Right renal pelvis (tissue), 4 donors: ENCODE measurements around the gene MYH14. TPM values are rescaled to one million over a fixed set of nuclear protein-coding genes. Genes with fewer than 3 reads are reported as not detected.
A peak's percentile ranks its signal among the peaks of the same experiment; 100 is the strongest.

Source experiments
- DNase-seq, 4 donors: peaks; one replicate each; pipeline ENCODE4 v3.0.0-alpha.2; 2013; ENCODE audit warnings: low read depth in 4 of 4, low spot score in 3 of 4, missing footprints in 1 of 4
- polyA plus RNA-seq, 4 donors: library from polyadenylated mRNA; unstranded; fragments of 120-200 nt; gene quantifications; one replicate each; pipeline ENCODE4 v1.2.1, GENCODE V29; 2013; ENCODE audit not compliant: insufficient read length in 4 of 4

Gene MYH14
- polyA plus RNA-seq, 4 donors: 20.2 to 31.6 (median 21.9) TPM

GRCh38 chr19:50192463-50193211 is 10.8 kb upstream of the MYH14 start:
- no peak for DNase-seq

GRCh38 chr19:50195224-50195623 is 8.2 kb upstream of the MYH14 start:
- DNase-seq: no peak

- DNase-seq: no peak
Measured at GRCh38 chr19:50196322-50196932, 7.0 kb upstream of the MYH14 start.

- DNase-seq: no peak
Measured at GRCh38 chr19:50197348-50197747, 6.1 kb upstream of the MYH14 start.

- DNase-seq: no peak
Measured at GRCh38 chr19:50198431-50199258, 4.8 kb upstream of the MYH14 start.

GRCh38 chr19:50199259-50199555 is 4.2 kb upstream of the MYH14 start:
- no peak for DNase-seq

GRCh38 chr19:50202386-50202785 is 1.0 kb upstream of the MYH14 start:
- DNase-seq: no peak

- DNase-seq: no peak
Measured at GRCh38 chr19:50202962-50203280, 501 bp upstream of the MYH14 start.

- no peak for DNase-seq
Measured at GRCh38 chr19:50204081-50204428, 633 bp downstream of the MYH14 start.

- DNase-seq: peak in 3 of 4 donors; percentile 44 to 48 (median 44)
Measured at GRCh38 chr19:50204811-50205675, 1.6 kb downstream of the MYH14 start.

GRCh38 chr19:50205681-50206138 is 2.3 kb downstream of the MYH14 start:
- no peak for DNase-seq

- DNase-seq: no peak
Measured at GRCh38 chr19:50206191-50206590, 2.8 kb downstream of the MYH14 start.

- DNase-seq: no peak
Measured at GRCh38 chr19:50207730-50208129, 4.3 kb downstream of the MYH14 start.

GRCh38 chr19:50209131-50209530 is 5.7 kb downstream of the MYH14 start:
- DNase-seq: no peak

- no peak for DNase-seq
Measured at GRCh38 chr19:50210425-50210824, 7.0 kb downstream of the MYH14 start.

GRCh38 chr19:50213925-50214324 is 10.5 kb downstream of the MYH14 start:
- DNase-seq: no peak

- DNase-seq: peak in 2 of 4 donors; percentile 51 to 53
Measured at GRCh38 chr19:50214699-50215543, 11.5 kb downstream of the MYH14 start.

GRCh38 chr19:50215820-50216219 is 12.4 kb downstream of the MYH14 start:
- no peak for DNase-seq

GRCh38 chr19:50221087-50221486 is 17.7 kb downstream of the MYH14 start:
- DNase-seq: no peak
